Lung (tissue), 12 donors: Measurements from ENCODE around the gene CDADC1. TPM values are rescaled to one million over a fixed set of nuclear protein-coding genes. Genes with fewer than 3 reads are reported as not detected.

Source experiments
- ATAC-seq: fragments of 200-7000 bp; cut with Tn5 transposase; one replicate; pipeline ENCODE4 v1.9.1; 2020; ENCODE audit warnings: moderate number of reproducible peaks; ENCODE audit not compliant: insufficient read depth, low FRiP score
- DNase-seq, 3 donors: peaks; one replicate each; pipeline ENCODE4 v3.0.0-alpha.2; 2013 to 2017
- H3K27ac ChIP-seq, 2 donors: one replicate each; pipeline ENCODE4 v1.5.1; 2013; ENCODE audit warnings: mild to moderate bottlenecking in 2 of 2, moderate library complexity in 2 of 2, control low read depth in 1 of 2, inconsistent platforms in 1 of 2, low read depth in 1 of 2, low read length in 1 of 2
- H3K27me3 ChIP-seq, 3 donors: one replicate each; pipeline ENCODE4 v1.5.1; 2013; ENCODE audit warnings: low read length in 2 of 3; ENCODE audit not compliant: control insufficient read depth in 3 of 3, insufficient read depth in 3 of 3
- H3K36me3 ChIP-seq, 4 donors: one replicate each; pipeline ENCODE4 v1.5.1; 2013; ENCODE audit warnings: low read length in 4 of 4, mild to moderate bottlenecking in 1 of 4, moderate library complexity in 1 of 4; ENCODE audit not compliant: control insufficient read depth in 4 of 4, insufficient read depth in 4 of 4
- H3K4me1 ChIP-seq, 5 donors: one replicate each; pipeline ENCODE4 v1.5.1; 2013; ENCODE audit warnings: low read length in 5 of 5, mild to moderate bottlenecking in 2 of 5, moderate library complexity in 1 of 5; ENCODE audit not compliant: control insufficient read depth in 5 of 5, insufficient read depth in 5 of 5
- H3K4me3 ChIP-seq: one replicate; pipeline ENCODE4 v1.5.1; 2013; ENCODE audit warnings: mild to moderate bottlenecking, control low read depth, moderate library complexity
- H3K9ac ChIP-seq, 2 donors: one replicate each; pipeline ENCODE4 v1.5.1; 2013; ENCODE audit warnings: low read length in 2 of 2, control low read depth in 1 of 2; ENCODE audit not compliant: insufficient read depth in 1 of 2
- H3K9me3 ChIP-seq, 4 donors: one replicate each; pipeline ENCODE4 v1.5.1; 2013; ENCODE audit warnings: low read length in 3 of 4, mild to moderate bottlenecking in 1 of 4, moderate library complexity in 1 of 4; ENCODE audit not compliant: control insufficient read depth in 4 of 4, insufficient read depth in 3 of 4
- WGBS, 2 donors: extraction: QIAGEN DNeasy Blood & Tissue Kit; methylation state at CpG; one replicate each; pipeline ENCODE4 v1.1.7; 2013; 5-methylcytosine and 5-hydroxymethylcytosine counted together
- polyA plus RNA-seq, 2 donors: library from polyadenylated mRNA; stranded (reverse); fragments of 200-250 nt; gene quantifications; one replicate each; pipeline ENCODE4 v1.2.1, GENCODE V29; 2013
- total RNA-seq, 2 donors: library from RNA; depleted of rRNA in 1 of 2; stranded (reverse); fragments of >200 nt in 1 of 2; gene quantifications; one replicate each; pipeline ENCODE4 v1.2.1, GENCODE V29; 2014 to 2021
- TF ChIP-seq, protein P1 (sequence below): IDR thresholded peaks from 2 replicates; pipeline ENCODE4 v1.5.1; 2012; ENCODE audit warnings: mild to moderate bottlenecking; ENCODE audit errors: control extremely low read depth, extremely low read depth
- donor health status: control.
- donor health status: control.
- donor health status: Bipolar disorder and iron deficiency.
- donor health status: healthy.
- donor health status: DM: yes; HTN: yes; CAD: no.

Gene CDADC1
- total and polyA plus RNA-seq, 4 donors, result 5.2 to 11.6 (median 7.1) TPM

DNA sequence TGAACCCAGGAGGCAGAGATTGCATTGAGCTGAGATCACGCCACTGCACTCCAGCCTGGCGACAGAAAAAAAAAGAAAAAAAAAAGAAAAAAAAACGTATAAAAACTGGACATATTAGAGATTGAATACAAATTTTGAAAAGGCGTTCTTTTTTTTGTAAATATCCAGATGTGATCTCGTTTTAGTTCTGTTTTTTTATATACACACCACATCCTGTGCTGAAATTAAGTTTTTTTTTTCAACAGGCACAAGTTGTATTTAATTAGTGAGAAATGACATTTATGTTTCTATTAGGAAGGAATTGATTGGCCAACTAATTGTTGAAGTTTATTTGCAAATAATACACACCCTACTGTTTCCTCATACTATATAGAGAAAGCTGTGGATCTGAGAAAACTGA, 3.6 kb downstream of the CDADC1 start:
- TF ChIP-seq, protein P1, sequence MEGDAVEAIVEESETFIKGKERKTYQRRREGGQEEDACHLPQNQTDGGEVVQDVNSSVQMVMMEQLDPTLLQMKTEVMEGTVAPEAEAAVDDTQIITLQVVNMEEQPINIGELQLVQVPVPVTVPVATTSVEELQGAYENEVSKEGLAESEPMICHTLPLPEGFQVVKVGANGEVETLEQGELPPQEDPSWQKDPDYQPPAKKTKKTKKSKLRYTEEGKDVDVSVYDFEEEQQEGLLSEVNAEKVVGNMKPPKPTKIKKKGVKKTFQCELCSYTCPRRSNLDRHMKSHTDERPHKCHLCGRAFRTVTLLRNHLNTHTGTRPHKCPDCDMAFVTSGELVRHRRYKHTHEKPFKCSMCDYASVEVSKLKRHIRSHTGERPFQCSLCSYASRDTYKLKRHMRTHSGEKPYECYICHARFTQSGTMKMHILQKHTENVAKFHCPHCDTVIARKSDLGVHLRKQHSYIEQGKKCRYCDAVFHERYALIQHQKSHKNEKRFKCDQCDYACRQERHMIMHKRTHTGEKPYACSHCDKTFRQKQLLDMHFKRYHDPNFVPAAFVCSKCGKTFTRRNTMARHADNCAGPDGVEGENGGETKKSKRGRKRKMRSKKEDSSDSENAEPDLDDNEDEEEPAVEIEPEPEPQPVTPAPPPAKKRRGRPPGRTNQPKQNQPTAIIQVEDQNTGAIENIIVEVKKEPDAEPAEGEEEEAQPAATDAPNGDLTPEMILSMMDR, result no peak
- ATAC-seq (no peak), DNase-seq (no peak)
- H3K36me3 ChIP-seq, result peaks cover 9 to 17% (median 11%) of the 10 kb centered on the region in 4 donors
- H3K27me3 ChIP-seq, result no peaks in the 10 kb centered on the region
- no peak overlapping the region for H3K4me3 ChIP-seq
- H3K9ac ChIP-seq, result no peak overlapping the region
- peaks cover 0 to 14% (median 2%) of the 10 kb centered on the region in 5 donors for H3K4me1 ChIP-seq
- H3K9me3 ChIP-seq, result no peaks in the 10 kb centered on the region
- no peak overlapping the region for H3K27ac ChIP-seq
- 42 to 73% methylated on average over 5 of the region's 5 CpGs for WGBS, 2 donors

GRCh38 chr13:49253310-49253709, 5.6 kb downstream of the CDADC1 start:
- TF ChIP-seq, protein P1, result no peak
- DNase-seq, result no peak
- Histone ChIP-seq H3K9ac (no peak overlapping the region), H3K4me3 (no peak overlapping the region), H3K4me1 (peaks cover 0 to 8% (median 2%) of the 10 kb centered on the region in 5 donors), H3K36me3 (peaks cover 9 to 23% (median 18%) of the 10 kb centered on the region in 4 donors), H3K27me3 (no peaks in the 10 kb centered on the region), H3K27ac (no peak overlapping the region), H3K9me3 (no peaks in the 10 kb centered on the region)
- 74 to 89% methylated on average over 1 of the region's 1 CpG for WGBS, 2 donors
- ATAC-seq, result no peak

DNA sequence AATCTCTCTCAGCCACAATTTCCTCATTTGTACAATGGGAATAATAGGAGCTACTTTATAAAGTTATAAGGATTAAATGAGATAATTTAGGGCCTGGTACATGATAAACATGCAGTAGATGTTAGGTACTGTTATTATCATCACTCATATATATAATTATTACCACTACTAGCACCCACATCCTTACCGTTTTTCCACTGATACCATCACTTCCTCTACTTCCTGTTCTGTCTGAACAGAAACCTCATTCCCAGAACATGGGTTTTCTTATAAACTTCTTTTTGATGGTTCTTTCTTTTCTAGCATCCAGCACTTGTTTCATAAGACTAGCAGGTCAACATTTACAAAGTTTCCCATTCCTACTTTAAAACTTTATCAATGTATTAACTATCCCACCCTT, 6.3 kb downstream of the CDADC1 start:
- peaks cover 9 to 25% (median 19%) of the 10 kb centered on the region in 4 donors for H3K36me3 ChIP-seq
- TF ChIP-seq, protein P1, result no peak
- no peak overlapping the region for H3K9ac ChIP-seq
- no peak for ATAC-seq
- no peaks in the 10 kb centered on the region for H3K9me3 ChIP-seq
- H3K27ac ChIP-seq, result no peak overlapping the region
- no peak overlapping the region for H3K4me3 ChIP-seq
- H3K27me3 ChIP-seq, result no peaks in the 10 kb centered on the region
- WGBS, 2 donors, result 16 to 33% methylated on average over 1 of the region's 1 CpG
- no peak for DNase-seq
- peaks cover 0 to 2% (median 0%) of the 10 kb centered on the region in 5 donors for H3K4me1 ChIP-seq

- Histone ChIP-seq H3K9me3 (no peaks in the 10 kb centered on the region), H3K27ac (no peak overlapping the region), H3K4me3 (no peak overlapping the region), H3K4me1 (peaks cover 0 to 2% (median 0%) of the 10 kb centered on the region in 5 donors), H3K9ac (no peak overlapping the region), H3K27me3 (no peaks in the 10 kb centered on the region), H3K36me3 (peaks cover 17 to 41% (median 33%) of the 10 kb centered on the region in 4 donors)
- no peak for DNase-seq
- no peak for ATAC-seq
- WGBS, 2 donors, result 94 to 95% methylated on average over 2 of the region's 2 CpGs
- TF ChIP-seq, protein P1, result no peak
Observed at GRCh38 chr13:49256841-49257240, 9.1 kb downstream of the CDADC1 start.
